Activated naive CD4-positive, alpha-beta T cell treated with anti-CD3 and anti-CD28 coated beads, Interleukin-2, amount 10 ng/mL, durations not matched to agents 5 hours and 36 hours (primary cell): ENCODE results near the gene S100A7. TPM values are rescaled to one million over a fixed set of nuclear protein-coding genes. Genes with fewer than 3 reads are reported as not detected.

Experiments
- total RNA-seq, 2 experiments: library from RNA; stranded (reverse); gene quantifications; one replicate each; pipeline ENCODE4 v1.2.3, GENCODE V29; 2021

The S100A7 gene
- not detected for total RNA-seq

GRCh38 chr1:153460551-153460950, at the start of gene S100A7:
Gene S100A7 (minus strand): TSS chr1:153460651. CDS start chr1:153459013, 1,638 bp downstream.

GRCh38 chr1:153415850-153416570, 44.4 kb downstream of the S100A7 start, which contains the start of gene S100A7A:
Gene S100A7A (plus strand): TSS chr1:153416520. CDS start chr1:153418083, 1,563 bp downstream.

Other genes with a start within 250 kb of the S100A7 start
- not detected for gene PRR9, start 243.1 kb downstream of the S100A7 start, total RNA-seq
- gene LORICRIN, start 201.0 kb downstream of the S100A7 start, total RNA-seq = not detected
- gene PGLYRP3, start 147.7 kb downstream of the S100A7 start, total RNA-seq = not detected
- not detected for gene PGLYRP4, start 111.8 kb downstream of the S100A7 start, total RNA-seq
- not detected for gene S100A9, start 102.8 kb downstream of the S100A7 start, total RNA-seq
- not detected for gene S100A12, start 85.0 kb downstream of the S100A7 start, total RNA-seq
- gene S100A8, start 69.6 kb downstream of the S100A7 start, total RNA-seq = not detected
- gene S100A7A, start 44.1 kb downstream of the S100A7 start, total RNA-seq = not detected
- 100 to 1,000 TPM; 451 to 469 TPM for gene S100A6, start 75.3 kb upstream of the S100A7 start, total RNA-seq
- 1 to 10 TPM; 3.8 to 4.6 TPM for gene S100A5, start 80.3 kb upstream of the S100A7 start, total RNA-seq
- gene S100A4, start 85.2 kb upstream of the S100A7 start, total RNA-seq = 100 to 1,000 TPM; 603 to 650 TPM
- gene S100A3, start 88.6 kb upstream of the S100A7 start, total RNA-seq = not detected
- gene S100A2, start 105.2 kb upstream of the S100A7 start, total RNA-seq = under 1 TPM; 0.33 to 0.60 TPM
- not detected for gene S100A16, start 152.5 kb upstream of the S100A7 start, total RNA-seq
- not detected for gene S100A14, start 155.7 kb upstream of the S100A7 start, total RNA-seq
- 1 to 10 TPM; 4.3 to 4.7 TPM for gene S100A13, start 166.9 kb upstream of the S100A7 start, total RNA-seq
- gene S100A1, start 167.8 kb upstream of the S100A7 start, total RNA-seq = not detected
- 10 to 100 TPM; 95.1 to 96.0 TPM for gene CHTOP, start 173.4 kb upstream of the S100A7 start, total RNA-seq
- 10 to 100 TPM; 37.0 to 40.7 TPM for gene SNAPIN, start 198.1 kb upstream of the S100A7 start, total RNA-seq
- 100 to 1,000 TPM; 151 to 159 TPM for gene ILF2, start 210.3 kb upstream of the S100A7 start, total RNA-seq
- gene NPR1, start 218.0 kb upstream of the S100A7 start, total RNA-seq = not detected